SK-N-SH (cell line): ENCODE data around the gene ZNF211.

Experiments used
- CTCF ChIP-seq: fragments of 200-600 bp; sonication (generic); IDR thresholded peaks from 2 replicates; pipeline ENCODE4 v1.6.1; 2017; ENCODE audit warnings: antibody characterized with exemption, mild to moderate bottlenecking, moderate library complexity
- EP300 ChIP-seq, 2 experiments: IDR thresholded peaks; 2 replicates each; pipeline versions ENCODE4 v1.4.0 to v1.6.1; 2012; ENCODE audit warnings: borderline replicate concordance in 1 of 2, low read depth in 1 of 2, low read length in 1 of 2
- FOSL2 ChIP-seq: IDR thresholded peaks from 2 replicates; pipeline ENCODE4 v1.4.0; 2012; ENCODE audit warnings: low read depth, mild to moderate bottlenecking, moderate library complexity, borderline replicate concordance
- FOXJ3 ChIP-seq: sonication (generic); formaldehyde crosslinking; IDR thresholded peaks from 2 replicates; pipeline ENCODE4 v1.5.1; 2020; ENCODE audit warnings: mild to moderate bottlenecking, missing genetic modification reagents
- FOXM1 ChIP-seq: IDR thresholded peaks from 2 replicates; pipeline ENCODE4 v1.4.0; 2012; ENCODE audit warnings: low read depth, mild to moderate bottlenecking
- GATA2 ChIP-seq: sonication (generic); formaldehyde crosslinking; IDR thresholded peaks from 2 replicates; pipeline ENCODE4 v1.5.0; 2020; ENCODE audit warnings: mild to moderate bottlenecking, missing genetic modification reagents
- POLR2AphosphoS5 ChIP-seq: IDR thresholded peaks from 2 replicates; pipeline ENCODE4 v1.6.1; 2012; ENCODE audit warnings: low read depth, low read length
- RFX5 ChIP-seq: IDR thresholded peaks from 2 replicates; pipeline ENCODE4 v1.6.1; 2012; ENCODE audit warnings: mild to moderate bottlenecking, improper control_type of control experiment, low read length
- SIN3A ChIP-seq: IDR thresholded peaks from 2 replicates; pipeline ENCODE4 v1.6.1; 2012; ENCODE audit warnings: low read depth, mild to moderate bottlenecking, low read length, moderate library complexity, borderline replicate concordance
- TAF1 ChIP-seq: IDR thresholded peaks from 2 replicates; pipeline ENCODE4 v1.6.1; 2012; ENCODE audit warnings: low read depth, mild to moderate bottlenecking, low read length, moderate library complexity, borderline replicate concordance
- USF2 ChIP-seq: fragments of 150-350 bp; IDR thresholded peaks from 2 replicates; pipeline ENCODE4 v1.6.1; 2017; ENCODE audit warnings: antibody characterized with exemption, low read length, low read depth, borderline replicate concordance
- TF ChIP-seq, protein P1 (sequence below): IDR thresholded peaks from 2 replicates; pipeline ENCODE4 v1.6.1; 2012; ENCODE audit warnings: mild to moderate bottlenecking, low read depth, low read length, moderate library complexity

DNA sequence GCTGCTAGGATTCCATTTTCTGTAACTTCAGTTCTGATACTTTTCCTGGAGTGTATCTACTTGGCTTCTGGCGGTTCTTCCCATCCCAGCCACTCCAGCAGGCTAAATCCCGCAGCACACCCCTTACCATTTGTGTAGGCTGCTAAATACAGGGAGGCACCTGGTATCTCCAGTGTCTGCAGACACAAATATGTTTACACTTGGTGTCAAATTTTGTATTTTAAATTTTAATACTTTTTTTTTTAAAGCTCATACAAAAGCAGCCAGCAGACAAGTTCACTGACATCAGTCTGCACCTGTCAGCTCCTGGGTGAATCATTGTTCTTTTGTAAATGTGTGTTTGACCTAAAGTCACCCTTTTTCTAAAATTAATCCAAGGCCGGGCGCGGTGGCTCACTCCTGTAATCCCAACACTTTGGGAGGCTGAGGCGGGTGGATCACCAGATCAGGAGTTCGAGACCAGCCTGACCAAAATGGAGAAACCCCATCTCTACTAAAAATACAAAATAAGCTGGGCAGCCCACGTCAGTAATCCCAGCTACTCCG, 32.4 kb downstream of the ZNF211 start:
- no peak for TF ChIP-seq POLR2AphosphoS5
- no peak for TF ChIP-seq USF2
- no peak for TF ChIP-seq FOSL2
- TF ChIP-seq SIN3A: no peak
- TF ChIP-seq, protein P1, sequence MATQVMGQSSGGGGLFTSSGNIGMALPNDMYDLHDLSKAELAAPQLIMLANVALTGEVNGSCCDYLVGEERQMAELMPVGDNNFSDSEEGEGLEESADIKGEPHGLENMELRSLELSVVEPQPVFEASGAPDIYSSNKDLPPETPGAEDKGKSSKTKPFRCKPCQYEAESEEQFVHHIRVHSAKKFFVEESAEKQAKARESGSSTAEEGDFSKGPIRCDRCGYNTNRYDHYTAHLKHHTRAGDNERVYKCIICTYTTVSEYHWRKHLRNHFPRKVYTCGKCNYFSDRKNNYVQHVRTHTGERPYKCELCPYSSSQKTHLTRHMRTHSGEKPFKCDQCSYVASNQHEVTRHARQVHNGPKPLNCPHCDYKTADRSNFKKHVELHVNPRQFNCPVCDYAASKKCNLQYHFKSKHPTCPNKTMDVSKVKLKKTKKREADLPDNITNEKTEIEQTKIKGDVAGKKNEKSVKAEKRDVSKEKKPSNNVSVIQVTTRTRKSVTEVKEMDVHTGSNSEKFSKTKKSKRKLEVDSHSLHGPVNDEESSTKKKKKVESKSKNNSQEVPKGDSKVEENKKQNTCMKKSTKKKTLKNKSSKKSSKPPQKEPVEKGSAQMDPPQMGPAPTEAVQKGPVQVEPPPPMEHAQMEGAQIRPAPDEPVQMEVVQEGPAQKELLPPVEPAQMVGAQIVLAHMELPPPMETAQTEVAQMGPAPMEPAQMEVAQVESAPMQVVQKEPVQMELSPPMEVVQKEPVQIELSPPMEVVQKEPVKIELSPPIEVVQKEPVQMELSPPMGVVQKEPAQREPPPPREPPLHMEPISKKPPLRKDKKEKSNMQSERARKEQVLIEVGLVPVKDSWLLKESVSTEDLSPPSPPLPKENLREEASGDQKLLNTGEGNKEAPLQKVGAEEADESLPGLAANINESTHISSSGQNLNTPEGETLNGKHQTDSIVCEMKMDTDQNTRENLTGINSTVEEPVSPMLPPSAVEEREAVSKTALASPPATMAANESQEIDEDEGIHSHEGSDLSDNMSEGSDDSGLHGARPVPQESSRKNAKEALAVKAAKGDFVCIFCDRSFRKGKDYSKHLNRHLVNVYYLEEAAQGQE: no peak
- no peak for TF ChIP-seq CTCF
- no peak for TF ChIP-seq GATA2
- no peak for TF ChIP-seq FOXJ3
- TF ChIP-seq EP300 (IDR thresholded peaks at IDR 0.05; ENCODE audit: borderline replicate concordance in 1 of 2, low read depth in 1 of 2, low read length in 1 of 2): no peak
- TF ChIP-seq FOXM1: no peak
- no peak for TF ChIP-seq RFX5
- no peak for TF ChIP-seq TAF1
